Measurements from ENCODE around the gene SLC46A3. TPM values are rescaled to one million over a fixed set of nuclear protein-coding genes. Genes with fewer than 3 reads are reported as not detected.

Gene SLC46A3
- total and polyA plus RNA-seq, 10 of the 15 experiments (the other 5 are each of a cell fraction or from before 2014, with no cell fraction given) = 2.9 to 15.6 (median 9.4) TPM

GRCh38 chr13:28655561-28655960 is 63.2 kb downstream of the SLC46A3 start:
- H2AFZ ChIP-seq (ENCODE audit: control insufficient read depth, low read depth, low read length) = no peak overlapping the region
- peaks cover 61% of the 10 kb centered on the region for H3K79me2 ChIP-seq (ENCODE audit: control insufficient read depth, insufficient read depth, low read length)
- ChIA-PET SMC1A (ENCODE audit: uncharacterized antibody, unreplicated experiment) (interaction anchor here (0.6 to 11.4 kb wide), 12 partner anchors 8 to 331 kb away, joined by 3 to 270 read pairs (median 4); no protein-coding TSS in a partner anchor), RAD21 (ENCODE audit: unreplicated experiment) (interaction anchor here (0.7 to 8.1 kb wide), 12 partner anchors 11 to 340 kb away, joined by 3 to 196 read pairs (median 3); no protein-coding TSS in a partner anchor), POLR2A (interaction anchor here (1.2 to 5.7 kb wide), 3 partner anchors 12 to 116 kb away, joined by 3 to 84 read pairs (median 11); no protein-coding TSS in a partner anchor), CTCF (interaction anchor here (1.1 to 8.1 kb wide), 6 partner anchors 8 to 331 kb away, joined by 3 to 139 read pairs (median 4); no protein-coding TSS in a partner anchor)
- H3K4me2 ChIP-seq (ENCODE audit: control insufficient read depth, insufficient read depth) = peak overlapping the region; percentile 7; the same call in 1 of the 2 replicates
- 77% methylated on average over 3 of the region's 3 CpGs for WGBS (ENCODE audit: insufficient coverage, insufficient replicate concordance, low lambda C conversion rate, missing lambda C conversion rate)
- no TSS peak for BruUV-seq (replicated peaks)
- peaks cover 0 to under 1% of the 10 kb centered on the region in 2 experiments; a peak in 2 of 4 replicates for H3K36me3 ChIP-seq (ENCODE audit: control insufficient read depth in 2 of 2, insufficient read depth in 2 of 2, low read length in 1 of 2)
- no peak for ATAC-seq
- H3K9me3 ChIP-seq (replicated peaks; ENCODE audit: control insufficient read depth, insufficient read depth, low read length) = no peaks in the 10 kb centered on the region
- DNase-seq (ENCODE audit: low read depth, low spot score) = no peak
- intact Hi-C loops (cut with micrococcal nuclease; ENCODE audit: unreplicated experiment) (loop anchor here (5.0 to 10.0 kb wide), 3 partner anchors 333 to 601 kb away; partner anchors contain the start of gene PAN3), in situ Hi-C loops (cut with MboI) (no loop called here)
- no peak overlapping the region; the same call in 1 of the 2 replicates for H3K4me3 ChIP-seq
- H3K27me3 ChIP-seq (replicated peaks in 1 of 2; ENCODE audit: control insufficient read depth in 2 of 2, insufficient read depth in 2 of 2, low read length in 1 of 2) = no peaks in the 10 kb centered on the region
- TF ChIP-seq SIN3A (IDR thresholded peaks at IDR 0.05; ENCODE audit: low read depth, low read length) (no peak), NFYB (IDR thresholded peaks at IDR 0.05; ENCODE audit: insufficient read depth, low read depth, low read length) (no peak), PBX3 (IDR thresholded peaks at IDR 0.05; ENCODE audit: insufficient replicate concordance, low read depth, low read length) (no peak), USF2 (IDR thresholded peaks at IDR 0.05; ENCODE audit: borderline replicate concordance, low read depth, low read length) (no peak), POLR2AphosphoS2 (IDR thresholded peaks at IDR 0.05; ENCODE audit: low read depth, low read length) (no peak), CBX3 (IDR thresholded peaks at IDR 0.05; ENCODE audit: borderline replicate concordance, low read depth) (no peak), NFXL1 (IDR thresholded peaks at IDR 0.05; ENCODE audit: borderline replicate concordance) (no peak), ESRRA (IDR thresholded peaks at IDR 0.05; ENCODE audit: low read length) (no peak), ZNF687 (IDR thresholded peaks at IDR 0.05) (no peak), IKZF1 (conservative IDR thresholded peaks at IDR 0.05) (no peak), RBBP5 (conservative IDR thresholded peaks at IDR 0.05) (no peak), NKRF (conservative IDR thresholded peaks at IDR 0.05) (no peak)
- no peaks in the 10 kb centered on the region; the same call in 1 of the 2 replicates for H4K20me1 ChIP-seq (ENCODE audit: control insufficient read depth, insufficient read depth)
- H3K27ac ChIP-seq (ENCODE audit: control insufficient read depth, insufficient read depth) = no peak overlapping the region
- no peaks in the 10 kb centered on the region for H3K4me1 ChIP-seq (ENCODE audit: control insufficient read depth, insufficient read depth, low read length)
- H3K9ac ChIP-seq (ENCODE audit: control insufficient read depth, insufficient read depth, low read length) = no peak overlapping the region
- no peak for FAIRE-seq

Measured in GM12878 (cell line).